Progenitor cell of endocrine pancreas (in vitro differentiated cells): ENCODE measurements around the gene SAMD7. TPM values are rescaled to one million over a fixed set of nuclear protein-coding genes. Genes with fewer than 3 reads are reported as not detected.

Experiments used
- DNase-seq: peaks from one replicate; pipeline ENCODE4 v3.0.0; 2021; ENCODE audit warnings: low spot score; ENCODE audit not compliant: unreplicated experiment
- H3K27ac Mint-ChIP-seq: 2 replicates; pipeline ENCODE4 v1.8.0; 2021; ENCODE audit warnings: mild to moderate bottlenecking, moderate library complexity, mixed read lengths
- H3K27me3 Mint-ChIP-seq: 2 replicates; pipeline ENCODE4 v1.8.0; 2021; ENCODE audit warnings: mixed read lengths
- H3K36me3 Mint-ChIP-seq: 2 replicates; pipeline ENCODE4 v1.8.0; 2022; ENCODE audit warnings: mixed read lengths; ENCODE audit not compliant: insufficient read depth
- H3K4me1 Mint-ChIP-seq: 2 replicates; pipeline ENCODE4 v1.8.0; 2021; ENCODE audit warnings: low read depth, mixed read lengths
- H3K4me3 Mint-ChIP-seq: 2 replicates; pipeline ENCODE4 v1.8.0; 2021; ENCODE audit warnings: low read depth, mild to moderate bottlenecking, moderate library complexity, mixed read lengths
- H3K9me3 Mint-ChIP-seq: 2 replicates; pipeline ENCODE4 v1.8.0; 2021; ENCODE audit warnings: low read depth, mixed read lengths
- CTCF ChIP-seq: fragments of 200-600 bp; sonication (generic); IDR thresholded peaks from one replicate; pipeline ENCODE4 v1.5.0; 2021; ENCODE audit warnings: antibody characterized with exemption, mild to moderate bottlenecking; ENCODE audit not compliant: unreplicated experiment
- long read RNA-seq: library from polyadenylated mRNA; unstranded; transcript quantifications from one replicate; pipeline ENCODE4 v2.0.0, GENCODE V29; 2020
- total RNA-seq: library from RNA; stranded (reverse); gene quantifications from 2 replicates; pipeline ENCODE4 v1.2.1, GENCODE V29; 2021

The SAMD7 gene
- total RNA-seq = not detected in 2 replicates
- long read RNA-seq = 0 reads

DNA sequence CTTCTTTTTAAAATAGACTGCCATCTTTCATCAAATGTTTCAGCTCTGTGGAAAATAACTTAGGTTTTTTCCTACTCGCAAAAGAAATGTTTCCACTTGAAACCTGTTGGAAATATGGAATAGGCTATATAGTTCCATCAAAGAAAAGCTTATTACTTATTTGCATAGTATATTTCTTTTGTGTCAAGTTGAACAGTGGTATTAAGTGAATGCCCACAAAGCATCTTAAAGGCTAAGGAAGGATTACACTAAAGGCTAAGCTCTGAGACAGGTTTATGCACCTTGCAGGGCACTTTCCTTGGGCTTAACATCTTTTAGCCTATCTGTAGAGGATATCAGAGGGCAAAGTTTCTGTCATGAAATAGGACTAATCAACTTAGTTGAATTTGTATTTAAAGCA lies at the start of gene SAMD7:
Gene SAMD7, plus strand, starts transcription at position 301 of the 400 bp plus-strand sequence. CDS start 7,927 bp downstream, outside the sequence.
- no peak for TF ChIP-seq CTCF

GRCh38 chr3:169861871-169862270 lies 49.5 kb upstream of the SAMD7 start:
- no peaks in the 10 kb centered on the region for H3K36me3 Mint-ChIP-seq
- no peaks in the 10 kb centered on the region for H3K4me1 Mint-ChIP-seq
- TF ChIP-seq CTCF = no peak
- H3K27ac Mint-ChIP-seq = no peak overlapping the region
- no peaks in the 10 kb centered on the region for H3K9me3 Mint-ChIP-seq
- DNase-seq = no peak
- no peak overlapping the region for H3K4me3 Mint-ChIP-seq
- no peaks in the 10 kb centered on the region for H3K27me3 Mint-ChIP-seq

More for the DNA sequence above, at the start of gene SAMD7:
- H3K4me1 Mint-ChIP-seq = peaks cover 1% of the 10 kb centered on the region
- no peaks in the 10 kb centered on the region for H3K9me3 Mint-ChIP-seq
- no peak for DNase-seq
- H3K4me3 Mint-ChIP-seq = no peak within 1 kb of the TSS
- no peaks in the 10 kb centered on the region for H3K36me3 Mint-ChIP-seq
- no peak within 1 kb of the TSS for H3K27ac Mint-ChIP-seq
- peaks cover 8% of the 10 kb centered on the region for H3K27me3 Mint-ChIP-seq

GRCh38 chr3:169863458-169863899 lies 47.9 kb upstream of the SAMD7 start:
- H3K4me3 Mint-ChIP-seq = no peak overlapping the region
- H3K27ac Mint-ChIP-seq = no peak overlapping the region
- no peaks in the 10 kb centered on the region for H3K36me3 Mint-ChIP-seq
- H3K27me3 Mint-ChIP-seq = no peaks in the 10 kb centered on the region
- peak; percentile 90 for TF ChIP-seq CTCF
- no peaks in the 10 kb centered on the region for H3K4me1 Mint-ChIP-seq
- DNase-seq = peak; percentile 46
- no peaks in the 10 kb centered on the region for H3K9me3 Mint-ChIP-seq

DNA sequence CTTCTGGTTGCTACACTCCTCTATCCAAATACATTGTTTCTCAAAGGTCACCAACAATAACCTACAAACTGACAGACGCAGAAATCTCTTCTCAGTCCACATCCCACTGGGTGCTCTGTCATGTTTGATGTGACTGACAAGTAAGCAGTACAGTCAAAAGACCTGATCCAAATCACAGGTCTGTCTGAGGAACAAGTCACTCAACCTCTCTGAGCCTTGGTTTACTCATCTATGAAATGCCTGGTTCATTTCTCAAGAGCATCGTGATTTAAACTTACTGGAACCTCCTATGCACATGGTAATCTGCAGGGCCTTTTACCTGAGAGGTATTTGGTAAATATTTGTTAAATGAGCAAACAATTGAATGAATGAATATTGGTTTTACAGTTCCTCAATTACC lies 47.1 kb upstream of the SAMD7 start:
- Mint-ChIP-seq H3K9me3 (no peaks in the 10 kb centered on the region), H3K27ac (no peak overlapping the region), H3K4me3 (no peak overlapping the region), H3K27me3 (no peaks in the 10 kb centered on the region), H3K4me1 (no peaks in the 10 kb centered on the region), H3K36me3 (no peaks in the 10 kb centered on the region)
- TF ChIP-seq CTCF = no peak
- DNase-seq = no peak

- TF ChIP-seq CTCF = no peak
- Mint-ChIP-seq H3K4me1 (peaks cover 8% of the 10 kb centered on the region), H3K4me3 (no peak overlapping the region), H3K27ac (no peak overlapping the region), H3K9me3 (no peaks in the 10 kb centered on the region), H3K27me3 (no peaks in the 10 kb centered on the region), H3K36me3 (no peaks in the 10 kb centered on the region)
- no peak for DNase-seq
Observed at GRCh38 chr3:169865176-169865767, 46.1 kb upstream of the SAMD7 start.
